ENCODE measurements around the gene KRTAP9-8.
A peak's percentile ranks its signal among the peaks of the same experiment; 100 is the strongest.
"Not testable (repeated sequence)": the region's sequence is repeated elsewhere in the genome, so short reads cannot be mapped to it uniquely, and the experiment has no call there.

Gene KRTAP9-8, protein sequence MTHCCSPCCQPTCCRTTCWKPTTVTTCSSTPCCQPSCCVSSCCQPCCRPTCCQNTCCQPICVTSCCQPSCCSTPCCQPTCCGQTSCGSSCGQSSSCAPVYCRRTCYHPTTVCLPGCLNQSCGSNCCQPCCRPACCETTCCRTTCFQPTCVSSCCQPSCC

GRCh38 chr17:41237949-41238437 is at the start of gene KRTAP9-8:
Gene KRTAP9-8, plus strand, starts transcription at chr17:41237999. Its CDS starts 53 bp downstream, at chr17:41238052.
- DNase-seq (ENCODE audit: low spot score); in situ Hi-C loops (cut with MboI; ENCODE audit: low pct_unique_long_range_greater_than_20kb, low sequenced_read_pairs, unreplicated experiment): not testable (repeated sequence)

- in situ Hi-C loops (cut with MboI; ENCODE audit: low pct_unique_long_range_greater_than_20kb, low sequenced_read_pairs, unreplicated experiment); DNase-seq (ENCODE audit: low spot score): not testable (repeated sequence)
These were observed 47.9 kb upstream of the KRTAP9-8 start, which contains the start of gene KRTAP9-1 for GRCh38 chr17:41189837-41190318. Gene KRTAP9-1, plus strand, starts transcription at chr17:41189887. Its CDS starts 0 bp downstream, at chr17:41189887.

GRCh38 chr17:41190328-41190727 is 47.5 kb upstream of the KRTAP9-8 start:
- in situ Hi-C loops (cut with MboI; ENCODE audit: low pct_unique_long_range_greater_than_20kb, low sequenced_read_pairs, unreplicated experiment), result no loop called here

GRCh38 chr17:41196068-41196467 is 41.7 kb upstream of the KRTAP9-8 start:
- DNase-seq (ENCODE audit: low spot score), result peak; percentile 30
- in situ Hi-C loops (cut with MboI; ENCODE audit: low pct_unique_long_range_greater_than_20kb, low sequenced_read_pairs, unreplicated experiment), result no loop called here
- no peak for TF ChIP-seq CTCF (IDR thresholded peaks at IDR 0.05; ENCODE audit: extremely low read depth, insufficient read depth, missing control alignments)

More at GRCh38 chr17:41190328-41190727, 47.5 kb upstream of the KRTAP9-8 start:
- no peak for DNase-seq (ENCODE audit: low spot score)
- no peak for TF ChIP-seq CTCF (IDR thresholded peaks at IDR 0.05; ENCODE audit: extremely low read depth, insufficient read depth, missing control alignments)

GRCh38 chr17:41199421-41200078 is 38.2 kb upstream of the KRTAP9-8 start:
- in situ Hi-C loops (cut with MboI; ENCODE audit: low pct_unique_long_range_greater_than_20kb, low sequenced_read_pairs, unreplicated experiment), result no loop called here
- no peak for DNase-seq (ENCODE audit: low spot score)
- no peak for TF ChIP-seq CTCF (IDR thresholded peaks at IDR 0.05; ENCODE audit: extremely low read depth, insufficient read depth, missing control alignments)

GRCh38 chr17:41211845-41212466 is 25.8 kb upstream of the KRTAP9-8 start:
- in situ Hi-C loops (cut with MboI; ENCODE audit: low pct_unique_long_range_greater_than_20kb, low sequenced_read_pairs, unreplicated experiment), result no loop called here
- no peak for DNase-seq (ENCODE audit: low spot score)
- TF ChIP-seq CTCF (IDR thresholded peaks at IDR 0.05; ENCODE audit: extremely low read depth, insufficient read depth, missing control alignments), result no peak

GRCh38 chr17:41212524-41213169 is 25.2 kb upstream of the KRTAP9-8 start:
- in situ Hi-C loops (cut with MboI; ENCODE audit: low pct_unique_long_range_greater_than_20kb, low sequenced_read_pairs, unreplicated experiment), result no loop called here
- no peak for TF ChIP-seq CTCF (IDR thresholded peaks at IDR 0.05; ENCODE audit: extremely low read depth, insufficient read depth, missing control alignments)
- DNase-seq (ENCODE audit: low spot score), result no peak

Data from GM13977 (cell line).